Measurements from ENCODE around the gene FGF12.
A peak's percentile ranks its signal among the peaks of the same experiment; 100 is the strongest.

DNA sequence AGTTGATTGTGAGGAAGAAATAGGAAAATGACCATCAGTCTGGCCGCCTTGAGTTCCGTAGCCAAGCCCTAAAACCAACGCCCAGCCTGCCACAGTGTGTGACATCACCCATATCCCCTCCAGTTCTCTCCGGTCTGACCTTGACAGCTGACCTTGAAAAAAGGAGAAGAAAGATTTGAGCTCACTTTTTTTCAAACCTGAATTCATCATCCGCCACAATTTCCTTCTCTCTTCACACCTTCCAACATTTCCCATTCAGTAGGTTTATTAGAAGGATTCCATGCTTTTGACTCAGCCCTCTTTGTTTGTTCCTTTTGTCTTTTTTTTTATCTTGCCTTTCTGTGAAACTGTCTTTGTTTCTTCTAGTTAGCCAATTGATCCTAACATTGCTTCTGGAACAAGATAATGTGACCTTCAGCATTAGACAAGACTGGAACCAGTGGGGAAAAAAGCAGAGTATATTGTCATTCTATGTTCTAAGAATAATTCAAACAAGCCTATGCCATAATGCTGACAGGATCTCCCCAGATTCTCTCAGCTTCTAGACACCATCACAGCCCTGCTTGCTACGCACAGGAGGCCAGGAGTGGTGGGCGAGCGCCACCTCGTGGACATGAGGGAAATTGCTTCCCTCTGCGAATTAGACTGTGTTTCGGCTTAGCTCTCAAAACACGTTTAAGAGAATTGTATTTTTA lies 283.1 kb downstream of the FGF12 start:
- TF ChIP-seq, protein P1, sequence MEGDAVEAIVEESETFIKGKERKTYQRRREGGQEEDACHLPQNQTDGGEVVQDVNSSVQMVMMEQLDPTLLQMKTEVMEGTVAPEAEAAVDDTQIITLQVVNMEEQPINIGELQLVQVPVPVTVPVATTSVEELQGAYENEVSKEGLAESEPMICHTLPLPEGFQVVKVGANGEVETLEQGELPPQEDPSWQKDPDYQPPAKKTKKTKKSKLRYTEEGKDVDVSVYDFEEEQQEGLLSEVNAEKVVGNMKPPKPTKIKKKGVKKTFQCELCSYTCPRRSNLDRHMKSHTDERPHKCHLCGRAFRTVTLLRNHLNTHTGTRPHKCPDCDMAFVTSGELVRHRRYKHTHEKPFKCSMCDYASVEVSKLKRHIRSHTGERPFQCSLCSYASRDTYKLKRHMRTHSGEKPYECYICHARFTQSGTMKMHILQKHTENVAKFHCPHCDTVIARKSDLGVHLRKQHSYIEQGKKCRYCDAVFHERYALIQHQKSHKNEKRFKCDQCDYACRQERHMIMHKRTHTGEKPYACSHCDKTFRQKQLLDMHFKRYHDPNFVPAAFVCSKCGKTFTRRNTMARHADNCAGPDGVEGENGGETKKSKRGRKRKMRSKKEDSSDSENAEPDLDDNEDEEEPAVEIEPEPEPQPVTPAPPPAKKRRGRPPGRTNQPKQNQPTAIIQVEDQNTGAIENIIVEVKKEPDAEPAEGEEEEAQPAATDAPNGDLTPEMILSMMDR (IDR thresholded peaks at IDR 0.05; ENCODE audit: low read depth, low read length) = peak; percentile 97
- TF ChIP-seq EZH2phosphoT487 (IDR thresholded peaks at IDR 0.05; ENCODE audit: low read depth) = no peak

Data from OCI-LY3 (cell line).